Measurements from ENCODE around the gene NEK11.
"Not testable (repeated sequence)": the region's sequence is repeated elsewhere in the genome, so short reads cannot be mapped to it uniquely, and the experiment has no call there.

NEK11 gene

DNA sequence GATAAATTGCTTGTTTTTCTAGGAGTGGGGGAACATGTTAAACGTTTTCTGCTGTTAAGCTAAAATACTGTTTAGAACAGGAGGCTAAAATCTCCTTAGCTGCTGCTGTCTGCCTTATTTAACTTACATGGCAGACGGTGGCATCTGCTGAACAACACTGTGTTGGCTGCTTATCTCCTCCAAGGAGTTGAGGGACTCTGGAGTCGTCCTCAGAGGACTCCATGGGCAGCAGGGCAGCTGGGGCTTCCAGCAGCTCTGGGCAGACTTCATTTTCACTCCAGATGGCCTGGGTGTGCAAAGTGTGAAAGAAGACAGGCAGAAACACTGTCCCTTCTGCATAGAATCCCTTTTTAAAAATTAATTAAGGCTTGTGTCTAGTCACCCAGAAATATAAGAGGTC is 302.0 kb downstream of the NEK11 start:
- TF ChIP-seq ZNF384 (IDR thresholded peaks at IDR 0.05), result no peak
- TF ChIP-seq FOXM1 (IDR thresholded peaks at IDR 0.05; ENCODE audit: borderline replicate concordance), result no peak
- no peak for TF ChIP-seq FOXA1 (IDR thresholded peaks at IDR 0.05)
- DNase-seq (ENCODE audit: extremely low spot score), result no peak
- ChIA-PET POLR2A (no interaction called here), CTCF (interaction anchor here (0.6 kb wide), 1 partner anchor 170 kb away, joined by 3 read pairs; no protein-coding TSS in a partner anchor)

DNA sequence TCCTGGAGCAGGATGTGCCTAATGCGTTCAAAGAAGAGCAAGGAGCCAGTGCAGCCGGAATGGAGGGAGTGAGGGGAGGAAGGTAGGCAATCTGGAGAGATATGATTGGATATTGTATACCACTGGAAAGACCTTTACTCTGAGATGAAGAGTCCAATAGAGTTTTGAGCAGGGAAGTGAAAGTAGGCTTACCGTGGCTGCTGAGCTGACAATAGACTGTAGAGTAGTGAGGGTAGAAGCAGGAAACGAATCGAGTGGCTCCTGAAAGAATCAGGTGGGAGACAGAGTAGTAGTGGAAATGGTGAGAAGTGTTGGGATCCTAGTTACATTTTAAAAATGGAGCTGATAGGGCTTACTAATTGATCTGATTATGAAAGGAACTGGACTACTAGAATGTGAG is 303.1 kb downstream of the NEK11 start:
- DNase-seq (ENCODE audit: extremely low spot score), result no peak
- CTCF ChIA-PET, result no interaction called here
- POLR2A ChIA-PET, result no interaction called here
- TF ChIP-seq SUZ12 (IDR thresholded peaks at IDR 0.05), result no peak
- no peak for TF ChIP-seq NFRKB (IDR thresholded peaks at IDR 0.05)
- TF ChIP-seq LEF1 (IDR thresholded peaks at IDR 0.05; ENCODE audit: borderline replicate concordance), result no peak
- no peak for TF ChIP-seq TARDBP (IDR thresholded peaks at IDR 0.05)
- TF ChIP-seq BHLHE40 (IDR thresholded peaks at IDR 0.05; ENCODE audit: borderline replicate concordance), result no peak
- no peak for TF ChIP-seq FOXA1 (IDR thresholded peaks at IDR 0.05)
- TF ChIP-seq L3MBTL2 (conservative IDR thresholded peaks at IDR 0.05), result no peak
- TF ChIP-seq, protein P1, sequence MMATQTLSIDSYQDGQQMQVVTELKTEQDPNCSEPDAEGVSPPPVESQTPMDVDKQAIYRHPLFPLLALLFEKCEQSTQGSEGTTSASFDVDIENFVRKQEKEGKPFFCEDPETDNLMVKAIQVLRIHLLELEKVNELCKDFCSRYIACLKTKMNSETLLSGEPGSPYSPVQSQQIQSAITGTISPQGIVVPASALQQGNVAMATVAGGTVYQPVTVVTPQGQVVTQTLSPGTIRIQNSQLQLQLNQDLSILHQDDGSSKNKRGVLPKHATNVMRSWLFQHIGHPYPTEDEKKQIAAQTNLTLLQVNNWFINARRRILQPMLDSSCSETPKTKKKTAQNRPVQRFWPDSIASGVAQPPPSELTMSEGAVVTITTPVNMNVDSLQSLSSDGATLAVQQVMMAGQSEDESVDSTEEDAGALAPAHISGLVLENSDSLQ (IDR thresholded peaks at IDR 0.05), result no peak
- no peak for TF ChIP-seq FOXM1 (IDR thresholded peaks at IDR 0.05; ENCODE audit: borderline replicate concordance)
- TF ChIP-seq FOXK2 (IDR thresholded peaks at IDR 0.05), result no peak
- TF ChIP-seq ARNT (IDR thresholded peaks at IDR 0.05), result no peak
- TF ChIP-seq CTBP1 (IDR thresholded peaks at IDR 0.05; ENCODE audit: borderline replicate concordance), result no peak
- no peak for TF ChIP-seq ELF4 (IDR thresholded peaks at IDR 0.05)
- no peak for TF ChIP-seq SP1 (IDR thresholded peaks at IDR 0.05)
- TF ChIP-seq ZNF384 (IDR thresholded peaks at IDR 0.05), result no peak
- TF ChIP-seq HDGF (IDR thresholded peaks at IDR 0.05; ENCODE audit: borderline replicate concordance), result no peak

DNA sequence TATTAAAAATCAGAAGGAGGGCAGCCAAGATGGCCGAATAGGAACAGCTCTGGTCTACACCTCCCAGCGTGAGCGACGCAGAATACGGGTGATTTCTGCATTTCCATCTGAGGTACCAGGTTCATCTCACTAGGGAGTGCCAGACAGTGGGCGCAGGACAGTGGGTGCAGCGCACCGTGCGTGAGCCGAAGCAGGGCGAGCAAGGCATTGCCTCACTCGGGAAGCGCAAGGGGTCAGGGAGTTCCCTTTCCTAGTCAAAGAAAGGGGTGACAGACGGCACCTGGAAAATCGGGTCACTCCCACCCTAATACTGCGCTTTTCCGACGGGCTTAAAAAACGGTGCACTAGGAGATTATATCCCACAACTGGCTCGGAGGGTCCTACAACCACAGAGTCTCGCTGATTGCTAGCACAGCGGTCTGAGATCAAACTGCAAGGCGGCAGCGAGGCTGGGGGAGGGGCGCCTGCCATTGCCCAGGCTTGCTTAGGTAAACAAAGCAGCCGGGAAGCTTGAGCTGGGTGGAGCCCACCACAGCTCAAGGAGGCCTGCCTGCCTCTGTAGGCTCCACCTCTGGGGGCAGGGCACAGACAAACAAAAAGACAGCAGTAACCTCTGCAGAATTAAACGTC is 304.9 kb downstream of the NEK11 start:
- CTCF ChIA-PET; DNase-seq (ENCODE audit: extremely low spot score): not testable (repeated sequence)
- POLR2A ChIA-PET, result interaction anchor here (0.7 to 1.5 kb wide), 6 partner anchors 9 to 115 kb away, joined by 3 to 4 read pairs (median 3); partner anchors contain the start of gene NUDT16

DNA sequence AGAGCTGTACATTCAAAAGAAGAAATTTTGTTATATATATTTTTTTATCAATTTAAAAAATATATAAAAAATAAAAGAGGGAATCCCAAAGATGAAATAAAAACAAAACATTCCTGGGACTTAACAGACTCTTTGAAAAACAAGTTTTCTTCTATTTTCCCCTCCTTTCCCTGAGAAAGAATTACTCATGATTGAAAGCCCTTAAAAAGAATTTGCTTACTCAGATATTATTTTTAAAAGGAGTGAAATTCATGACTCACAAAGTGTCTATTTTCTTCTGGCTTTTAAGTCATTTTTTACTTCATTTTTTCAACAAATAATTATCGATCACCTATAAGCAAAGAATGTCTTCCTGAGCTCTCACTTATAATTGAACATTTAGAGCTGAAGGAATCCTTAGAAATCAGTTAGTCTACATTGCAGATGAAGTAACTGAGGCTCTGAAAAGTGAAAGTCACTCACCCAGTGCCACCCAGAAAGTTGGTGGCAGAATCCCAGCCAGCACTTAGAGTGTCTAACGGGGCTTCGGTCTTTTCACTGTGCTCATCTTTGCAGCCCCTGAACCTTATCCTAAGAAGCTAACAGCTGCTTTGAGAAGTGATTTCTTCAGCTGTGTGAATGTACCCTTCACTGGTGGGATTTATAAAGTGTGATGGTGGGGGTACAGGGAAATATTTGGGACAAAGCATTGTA is 312.4 kb downstream of the NEK11 start:
- no peak for TF ChIP-seq TARDBP (IDR thresholded peaks at IDR 0.05)
- no peak for TF ChIP-seq NFRKB (IDR thresholded peaks at IDR 0.05)
- no peak for TF ChIP-seq FOXK2 (IDR thresholded peaks at IDR 0.05)
- TF ChIP-seq CTBP1 (IDR thresholded peaks at IDR 0.05; ENCODE audit: borderline replicate concordance), result no peak
- no peak for TF ChIP-seq SP1 (IDR thresholded peaks at IDR 0.05)
- TF ChIP-seq LEF1 (IDR thresholded peaks at IDR 0.05; ENCODE audit: borderline replicate concordance), result no peak
- TF ChIP-seq FOXA1 (IDR thresholded peaks at IDR 0.05), result no peak
- no peak for TF ChIP-seq ELF4 (IDR thresholded peaks at IDR 0.05)
- no peak for TF ChIP-seq FOXM1 (IDR thresholded peaks at IDR 0.05; ENCODE audit: borderline replicate concordance)
- TF ChIP-seq, protein P1 (IDR thresholded peaks at IDR 0.05), result no peak
- no peak for TF ChIP-seq ZNF384 (IDR thresholded peaks at IDR 0.05)
- no peak for TF ChIP-seq ARNT (IDR thresholded peaks at IDR 0.05)
- no peak for TF ChIP-seq BHLHE40 (IDR thresholded peaks at IDR 0.05; ENCODE audit: borderline replicate concordance)
- ChIA-PET POLR2A (interaction anchor here (0.8 kb wide), 1 partner anchor 42 kb away, joined by 3 read pairs; no protein-coding TSS in a partner anchor), CTCF (no interaction called here)
- DNase-seq (ENCODE audit: extremely low spot score), result no peak

DNA sequence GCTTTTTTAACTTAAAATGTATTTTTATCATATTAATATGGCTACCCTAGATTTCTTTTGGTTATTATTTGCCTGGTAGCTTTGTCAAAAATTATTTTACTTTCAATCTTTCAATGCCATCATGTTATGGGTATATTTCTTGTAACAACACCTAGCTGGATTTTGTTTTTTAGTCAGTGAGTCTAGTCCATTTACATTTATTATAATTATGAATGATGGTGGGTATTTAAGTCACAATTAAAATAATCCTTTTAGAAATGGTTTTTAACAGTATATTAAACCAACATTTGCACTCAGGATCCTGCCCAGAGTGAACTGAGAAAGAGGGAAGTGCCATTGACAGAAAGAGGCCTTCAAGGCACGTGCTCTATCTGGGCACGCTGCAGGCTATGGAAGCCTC is 315.1 kb downstream of the NEK11 start:
- TF ChIP-seq CTBP1 (IDR thresholded peaks at IDR 0.05; ENCODE audit: borderline replicate concordance), result no peak
- no peak for TF ChIP-seq NFRKB (IDR thresholded peaks at IDR 0.05)
- no peak for TF ChIP-seq ELF4 (IDR thresholded peaks at IDR 0.05)
- TF ChIP-seq ZNF384 (IDR thresholded peaks at IDR 0.05), result no peak
- no peak for TF ChIP-seq SP1 (IDR thresholded peaks at IDR 0.05)
- no peak for TF ChIP-seq FOXK2 (IDR thresholded peaks at IDR 0.05)
- no peak for TF ChIP-seq TARDBP (IDR thresholded peaks at IDR 0.05)
- no peak for TF ChIP-seq ARNT (IDR thresholded peaks at IDR 0.05)
- no peak for TF ChIP-seq LEF1 (IDR thresholded peaks at IDR 0.05; ENCODE audit: borderline replicate concordance)
- TF ChIP-seq SUZ12 (IDR thresholded peaks at IDR 0.05), result no peak
- TF ChIP-seq HDGF (IDR thresholded peaks at IDR 0.05; ENCODE audit: borderline replicate concordance), result no peak
- no peak for TF ChIP-seq BHLHE40 (IDR thresholded peaks at IDR 0.05; ENCODE audit: borderline replicate concordance)
- TF ChIP-seq FOXM1 (IDR thresholded peaks at IDR 0.05; ENCODE audit: borderline replicate concordance), result no peak
- no peak for DNase-seq (ENCODE audit: extremely low spot score)
- ChIA-PET CTCF (no interaction called here), POLR2A (no interaction called here)

DNA sequence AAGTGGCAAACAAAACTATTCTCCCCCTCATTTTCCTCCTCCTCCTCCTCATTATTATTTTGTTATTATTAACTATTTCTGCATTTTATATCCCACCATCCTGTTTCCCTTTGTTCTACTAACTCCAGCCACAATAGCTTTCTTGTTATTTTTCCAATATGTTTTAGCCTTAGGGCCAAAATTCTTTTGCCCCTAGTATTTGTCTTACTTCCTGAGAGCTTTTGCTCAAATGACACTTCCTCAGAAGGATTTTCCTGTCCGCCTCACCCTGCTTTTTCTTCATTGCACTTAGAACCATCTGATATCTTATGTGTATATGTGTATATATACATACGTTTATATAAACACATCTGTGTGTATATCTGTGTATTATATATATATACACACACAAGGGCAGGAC is 322.2 kb downstream of the NEK11 start:
- no peak for DNase-seq (ENCODE audit: extremely low spot score)
- ChIA-PET POLR2A (no interaction called here), CTCF (no interaction called here)
- TF ChIP-seq NFRKB (IDR thresholded peaks at IDR 0.05) (no peak), FOXA1 (IDR thresholded peaks at IDR 0.05) (no peak), FOXK2 (IDR thresholded peaks at IDR 0.05) (no peak), CTBP1 (IDR thresholded peaks at IDR 0.05; ENCODE audit: borderline replicate concordance) (no peak), SP1 (IDR thresholded peaks at IDR 0.05) (no peak), HDGF (IDR thresholded peaks at IDR 0.05; ENCODE audit: borderline replicate concordance) (no peak), TARDBP (IDR thresholded peaks at IDR 0.05) (no peak), L3MBTL2 (conservative IDR thresholded peaks at IDR 0.05) (no peak), FOXM1 (IDR thresholded peaks at IDR 0.05; ENCODE audit: borderline replicate concordance) (no peak), LEF1 (IDR thresholded peaks at IDR 0.05; ENCODE audit: borderline replicate concordance) (no peak), ZNF384 (IDR thresholded peaks at IDR 0.05) (no peak), ARNT (IDR thresholded peaks at IDR 0.05) (no peak), ELF4 (IDR thresholded peaks at IDR 0.05) (no peak), SUZ12 (IDR thresholded peaks at IDR 0.05) (no peak), BHLHE40 (IDR thresholded peaks at IDR 0.05; ENCODE audit: borderline replicate concordance) (no peak)
- TF ChIP-seq, protein P1 (IDR thresholded peaks at IDR 0.05), result no peak

Measured in HEK293T (cell line).